ENCODE measurements around the gene LHX2.
A peak's percentile ranks its signal among the peaks of the same experiment; 100 is the strongest.
"Not testable (repeated sequence)": the region's sequence is repeated elsewhere in the genome, so short reads cannot be mapped to it uniquely, and the experiment has no call there.

LHX2 gene

GRCh38 chr9:124011460-124012301, at the start of gene LHX2:
Gene LHX2, plus strand, starts transcription at chr9:124011768. Its CDS starts 581 bp downstream, at chr9:124012349.
- H3K9ac ChIP-seq (ENCODE audit: low read depth in 1 of 2, low read length in 2 of 2), result no peak within 1 kb of the TSS
- no peak within 1 kb of the TSS for H3K27ac ChIP-seq (ENCODE audit: low read depth in 2 of 2, low read length in 2 of 2)
- no peaks in the 10 kb centered on the region for H3K9me3 ChIP-seq (ENCODE audit: control insufficient read depth in 2 of 2, low read length in 2 of 2)
- H3K4me1 ChIP-seq (ENCODE audit: control insufficient read depth in 2 of 2, insufficient read depth in 2 of 2, low read length in 2 of 2), result peaks cover 8 to 26% of the 10 kb centered on the region in 2 donors
- H3K36me3 ChIP-seq (ENCODE audit: control insufficient read depth in 2 of 2, insufficient read depth in 2 of 2, low read length in 2 of 2), result no peaks in the 10 kb centered on the region
- H3K4me3 ChIP-seq (ENCODE audit: low read length in 2 of 2), result peak within 1 kb of the TSS; percentile 13 to 18
- H3K27me3 ChIP-seq (ENCODE audit: control insufficient read depth in 2 of 2, insufficient read depth in 2 of 2, low read length in 2 of 2), result peaks cover 74 to 85% of the 10 kb centered on the region in 2 donors

GRCh38 chr9:123964761-123965160, 46.8 kb upstream of the LHX2 start:
- Histone ChIP-seq H3K4me3 (ENCODE audit: low read length in 2 of 2) (no peak overlapping the region), H3K9me3 (ENCODE audit: control insufficient read depth in 2 of 2, low read length in 2 of 2) (no peaks in the 10 kb centered on the region), H3K36me3 (ENCODE audit: control insufficient read depth in 2 of 2, insufficient read depth in 2 of 2, low read length in 2 of 2) (no peaks in the 10 kb centered on the region), H3K27me3 (ENCODE audit: control insufficient read depth in 2 of 2, insufficient read depth in 2 of 2, low read length in 2 of 2) (peaks cover 11 to 16% of the 10 kb centered on the region in 2 donors), H3K27ac (ENCODE audit: low read depth in 2 of 2, low read length in 2 of 2) (no peak overlapping the region), H3K4me1 (ENCODE audit: control insufficient read depth in 2 of 2, insufficient read depth in 2 of 2, low read length in 2 of 2) (no peaks in the 10 kb centered on the region), H3K9ac (ENCODE audit: low read depth in 1 of 2, low read length in 2 of 2) (no peak overlapping the region)

- no peak overlapping the region for H3K4me3 ChIP-seq (ENCODE audit: low read length in 2 of 2)
- no peaks in the 10 kb centered on the region for H3K4me1 ChIP-seq (ENCODE audit: control insufficient read depth in 2 of 2, insufficient read depth in 2 of 2, low read length in 2 of 2)
- no peaks in the 10 kb centered on the region for H3K36me3 ChIP-seq (ENCODE audit: control insufficient read depth in 2 of 2, insufficient read depth in 2 of 2, low read length in 2 of 2)
- no peaks in the 10 kb centered on the region for H3K9me3 ChIP-seq (ENCODE audit: control insufficient read depth in 2 of 2, low read length in 2 of 2)
- no peak overlapping the region for H3K9ac ChIP-seq (ENCODE audit: low read depth in 1 of 2, low read length in 2 of 2)
- no peak overlapping the region for H3K27ac ChIP-seq (ENCODE audit: low read depth in 2 of 2, low read length in 2 of 2)
- peaks cover 14 to 16% of the 10 kb centered on the region in 2 donors for H3K27me3 ChIP-seq (ENCODE audit: control insufficient read depth in 2 of 2, insufficient read depth in 2 of 2, low read length in 2 of 2)
These were observed 45.5 kb upstream of the LHX2 start for GRCh38 chr9:123965801-123966686.

- peaks cover 14 to 16% of the 10 kb centered on the region in 2 donors for H3K27me3 ChIP-seq (ENCODE audit: control insufficient read depth in 2 of 2, insufficient read depth in 2 of 2, low read length in 2 of 2)
- no peaks in the 10 kb centered on the region for H3K4me1 ChIP-seq (ENCODE audit: control insufficient read depth in 2 of 2, insufficient read depth in 2 of 2, low read length in 2 of 2)
These were observed 44.2 kb upstream of the LHX2 start for GRCh38 chr9:123967323-123967722.

GRCh38 chr9:123972618-123973017, 39.0 kb upstream of the LHX2 start:
- Histone ChIP-seq H3K4me3 (ENCODE audit: low read length in 2 of 2) (no peak overlapping the region), H3K4me1 (ENCODE audit: control insufficient read depth in 2 of 2, insufficient read depth in 2 of 2, low read length in 2 of 2) (no peaks in the 10 kb centered on the region), H3K36me3 (ENCODE audit: control insufficient read depth in 2 of 2, insufficient read depth in 2 of 2, low read length in 2 of 2) (no peaks in the 10 kb centered on the region), H3K9me3 (ENCODE audit: control insufficient read depth in 2 of 2, low read length in 2 of 2) (no peaks in the 10 kb centered on the region), H3K27me3 (ENCODE audit: control insufficient read depth in 2 of 2, insufficient read depth in 2 of 2, low read length in 2 of 2) (peaks cover 0 to 9% of the 10 kb centered on the region in 2 donors), H3K27ac (ENCODE audit: low read depth in 2 of 2, low read length in 2 of 2) (no peak overlapping the region), H3K9ac (ENCODE audit: low read depth in 1 of 2, low read length in 2 of 2) (no peak overlapping the region)

More at GRCh38 chr9:123967323-123967722, 44.2 kb upstream of the LHX2 start:
- no peak overlapping the region for H3K9ac ChIP-seq (ENCODE audit: low read depth in 1 of 2, low read length in 2 of 2)
- H3K27ac ChIP-seq (ENCODE audit: low read depth in 2 of 2, low read length in 2 of 2), result no peak overlapping the region
- H3K36me3 ChIP-seq (ENCODE audit: control insufficient read depth in 2 of 2, insufficient read depth in 2 of 2, low read length in 2 of 2), result no peaks in the 10 kb centered on the region
- no peak overlapping the region for H3K4me3 ChIP-seq (ENCODE audit: low read length in 2 of 2)
- H3K9me3 ChIP-seq (ENCODE audit: control insufficient read depth in 2 of 2, low read length in 2 of 2), result no peaks in the 10 kb centered on the region

GRCh38 chr9:123973590-123974223, 37.9 kb upstream of the LHX2 start:
- no peak overlapping the region for H3K9ac ChIP-seq (ENCODE audit: low read depth in 1 of 2, low read length in 2 of 2)
- no peak overlapping the region for H3K27ac ChIP-seq (ENCODE audit: low read depth in 2 of 2, low read length in 2 of 2)
- H3K27me3 ChIP-seq (ENCODE audit: control insufficient read depth in 2 of 2, insufficient read depth in 2 of 2, low read length in 2 of 2), result peaks cover 0 to 9% of the 10 kb centered on the region in 2 donors
- H3K9me3 ChIP-seq (ENCODE audit: control insufficient read depth in 2 of 2, low read length in 2 of 2), result no peaks in the 10 kb centered on the region
- H3K4me3 ChIP-seq (ENCODE audit: low read length in 2 of 2), result no peak overlapping the region
- H3K4me1 ChIP-seq (ENCODE audit: control insufficient read depth in 2 of 2, insufficient read depth in 2 of 2, low read length in 2 of 2), result no peaks in the 10 kb centered on the region
- no peaks in the 10 kb centered on the region for H3K36me3 ChIP-seq (ENCODE audit: control insufficient read depth in 2 of 2, insufficient read depth in 2 of 2, low read length in 2 of 2)

GRCh38 chr9:123974471-123974870, 37.1 kb upstream of the LHX2 start:
- Histone ChIP-seq H3K27me3 (ENCODE audit: control insufficient read depth in 2 of 2, insufficient read depth in 2 of 2, low read length in 2 of 2) (peaks cover 4 to 12% of the 10 kb centered on the region in 2 donors), H3K4me3 (ENCODE audit: low read length in 2 of 2) (no peak overlapping the region), H3K9me3 (ENCODE audit: control insufficient read depth in 2 of 2, low read length in 2 of 2) (no peaks in the 10 kb centered on the region), H3K9ac (ENCODE audit: low read depth in 1 of 2, low read length in 2 of 2) (no peak overlapping the region), H3K27ac (ENCODE audit: low read depth in 2 of 2, low read length in 2 of 2) (no peak overlapping the region), H3K4me1 (ENCODE audit: control insufficient read depth in 2 of 2, insufficient read depth in 2 of 2, low read length in 2 of 2) (no peaks in the 10 kb centered on the region), H3K36me3 (ENCODE audit: control insufficient read depth in 2 of 2, insufficient read depth in 2 of 2, low read length in 2 of 2) (no peaks in the 10 kb centered on the region)

- Histone ChIP-seq H3K9ac (ENCODE audit: low read depth in 1 of 2, low read length in 2 of 2) (no peak overlapping the region), H3K4me1 (ENCODE audit: control insufficient read depth in 2 of 2, insufficient read depth in 2 of 2, low read length in 2 of 2) (no peaks in the 10 kb centered on the region), H3K36me3 (ENCODE audit: control insufficient read depth in 2 of 2, insufficient read depth in 2 of 2, low read length in 2 of 2) (no peaks in the 10 kb centered on the region), H3K9me3 (ENCODE audit: control insufficient read depth in 2 of 2, low read length in 2 of 2) (no peaks in the 10 kb centered on the region), H3K27ac (ENCODE audit: low read depth in 2 of 2, low read length in 2 of 2) (no peak overlapping the region), H3K4me3 (ENCODE audit: low read length in 2 of 2) (no peak overlapping the region), H3K27me3 (ENCODE audit: control insufficient read depth in 2 of 2, insufficient read depth in 2 of 2, low read length in 2 of 2) (peaks cover 8 to 11% of the 10 kb centered on the region in 2 donors)
These were observed 35.7 kb upstream of the LHX2 start for GRCh38 chr9:123975871-123976270.

GRCh38 chr9:123976579-123976978, 35.0 kb upstream of the LHX2 start:
- H3K4me3 ChIP-seq (ENCODE audit: low read length in 2 of 2); H3K4me1 ChIP-seq (ENCODE audit: control insufficient read depth in 2 of 2, insufficient read depth in 2 of 2, low read length in 2 of 2); H3K27ac ChIP-seq (ENCODE audit: low read depth in 2 of 2, low read length in 2 of 2); H3K36me3 ChIP-seq (ENCODE audit: control insufficient read depth in 2 of 2, insufficient read depth in 2 of 2, low read length in 2 of 2); H3K9me3 ChIP-seq (ENCODE audit: control insufficient read depth in 2 of 2, low read length in 2 of 2); H3K9ac ChIP-seq (ENCODE audit: low read depth in 1 of 2, low read length in 2 of 2): not testable (repeated sequence)
- peaks cover 8 to 14% of the 10 kb centered on the region in 2 donors for H3K27me3 ChIP-seq (ENCODE audit: control insufficient read depth in 2 of 2, insufficient read depth in 2 of 2, low read length in 2 of 2)
